ENCODE measurements around the gene BRCA1.

DNA sequence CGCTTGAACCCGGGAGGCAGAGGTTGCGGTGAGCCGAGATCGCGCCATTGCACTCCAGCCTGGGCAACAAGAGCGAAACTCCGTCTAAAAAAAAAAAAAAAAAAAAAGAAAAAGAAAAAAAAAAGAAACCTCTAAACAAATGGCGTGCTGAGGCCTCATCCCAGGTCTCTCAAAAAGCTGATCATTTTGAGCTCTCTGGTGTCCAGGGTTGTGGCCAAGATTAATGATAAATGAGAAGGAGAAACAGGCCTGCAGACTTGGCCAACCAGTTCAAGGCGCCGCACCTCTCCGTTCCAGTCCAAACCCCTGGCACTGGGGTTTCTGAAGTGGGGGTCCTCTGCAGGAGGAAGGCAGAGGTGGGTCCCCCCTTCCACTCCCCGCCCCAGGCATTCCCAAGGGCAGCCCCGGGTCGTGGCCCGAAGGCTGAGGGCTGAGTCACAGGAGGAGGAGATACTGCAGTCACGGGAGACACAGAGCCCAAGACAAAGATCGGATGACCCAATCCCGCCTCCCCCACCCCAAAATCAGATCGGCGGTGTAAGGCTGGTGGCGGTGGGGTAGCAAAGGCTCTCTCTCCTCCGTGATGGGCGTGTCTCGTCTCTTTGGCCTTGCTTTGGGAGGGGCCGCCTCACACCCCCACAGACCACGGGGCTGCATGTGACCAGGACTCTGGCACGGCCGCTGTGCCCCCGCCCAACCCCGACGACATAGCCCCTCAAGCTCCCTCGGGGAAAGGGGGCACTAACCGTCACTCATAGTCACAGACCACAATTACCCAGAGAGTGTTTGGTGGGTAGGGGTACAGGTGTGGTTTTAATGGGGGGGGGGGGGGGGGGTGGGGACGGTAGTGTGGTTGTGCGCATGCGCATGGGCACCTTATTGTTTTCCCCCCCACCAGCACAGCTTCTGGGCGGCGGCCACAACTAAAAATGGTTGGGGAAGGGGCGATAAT lies 104.1 kb downstream of the BRCA1 start:
- TF ChIP-seq, protein P1, sequence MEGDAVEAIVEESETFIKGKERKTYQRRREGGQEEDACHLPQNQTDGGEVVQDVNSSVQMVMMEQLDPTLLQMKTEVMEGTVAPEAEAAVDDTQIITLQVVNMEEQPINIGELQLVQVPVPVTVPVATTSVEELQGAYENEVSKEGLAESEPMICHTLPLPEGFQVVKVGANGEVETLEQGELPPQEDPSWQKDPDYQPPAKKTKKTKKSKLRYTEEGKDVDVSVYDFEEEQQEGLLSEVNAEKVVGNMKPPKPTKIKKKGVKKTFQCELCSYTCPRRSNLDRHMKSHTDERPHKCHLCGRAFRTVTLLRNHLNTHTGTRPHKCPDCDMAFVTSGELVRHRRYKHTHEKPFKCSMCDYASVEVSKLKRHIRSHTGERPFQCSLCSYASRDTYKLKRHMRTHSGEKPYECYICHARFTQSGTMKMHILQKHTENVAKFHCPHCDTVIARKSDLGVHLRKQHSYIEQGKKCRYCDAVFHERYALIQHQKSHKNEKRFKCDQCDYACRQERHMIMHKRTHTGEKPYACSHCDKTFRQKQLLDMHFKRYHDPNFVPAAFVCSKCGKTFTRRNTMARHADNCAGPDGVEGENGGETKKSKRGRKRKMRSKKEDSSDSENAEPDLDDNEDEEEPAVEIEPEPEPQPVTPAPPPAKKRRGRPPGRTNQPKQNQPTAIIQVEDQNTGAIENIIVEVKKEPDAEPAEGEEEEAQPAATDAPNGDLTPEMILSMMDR (IDR thresholded peaks at IDR 0.05): no peak
- no peak for TF ChIP-seq POLR2A (IDR thresholded peaks at IDR 0.05)
